HG03558 (cell line): ENCODE data around the gene CRYBB1.
"Not testable (repeated sequence)": the region's sequence is repeated elsewhere in the genome, so short reads cannot be mapped to it uniquely, and the experiment has no call there.

Source experiments
- ATAC-seq: cut with Tn5 transposase; IDR thresholded peaks from one replicate; pipeline ENCODE4 v1.9.1; 2021; ENCODE audit warnings: moderate number of reproducible peaks; ENCODE audit not compliant: unreplicated experiment; ENCODE audit errors: extremely low read depth

CRYBB1 gene

DNA sequence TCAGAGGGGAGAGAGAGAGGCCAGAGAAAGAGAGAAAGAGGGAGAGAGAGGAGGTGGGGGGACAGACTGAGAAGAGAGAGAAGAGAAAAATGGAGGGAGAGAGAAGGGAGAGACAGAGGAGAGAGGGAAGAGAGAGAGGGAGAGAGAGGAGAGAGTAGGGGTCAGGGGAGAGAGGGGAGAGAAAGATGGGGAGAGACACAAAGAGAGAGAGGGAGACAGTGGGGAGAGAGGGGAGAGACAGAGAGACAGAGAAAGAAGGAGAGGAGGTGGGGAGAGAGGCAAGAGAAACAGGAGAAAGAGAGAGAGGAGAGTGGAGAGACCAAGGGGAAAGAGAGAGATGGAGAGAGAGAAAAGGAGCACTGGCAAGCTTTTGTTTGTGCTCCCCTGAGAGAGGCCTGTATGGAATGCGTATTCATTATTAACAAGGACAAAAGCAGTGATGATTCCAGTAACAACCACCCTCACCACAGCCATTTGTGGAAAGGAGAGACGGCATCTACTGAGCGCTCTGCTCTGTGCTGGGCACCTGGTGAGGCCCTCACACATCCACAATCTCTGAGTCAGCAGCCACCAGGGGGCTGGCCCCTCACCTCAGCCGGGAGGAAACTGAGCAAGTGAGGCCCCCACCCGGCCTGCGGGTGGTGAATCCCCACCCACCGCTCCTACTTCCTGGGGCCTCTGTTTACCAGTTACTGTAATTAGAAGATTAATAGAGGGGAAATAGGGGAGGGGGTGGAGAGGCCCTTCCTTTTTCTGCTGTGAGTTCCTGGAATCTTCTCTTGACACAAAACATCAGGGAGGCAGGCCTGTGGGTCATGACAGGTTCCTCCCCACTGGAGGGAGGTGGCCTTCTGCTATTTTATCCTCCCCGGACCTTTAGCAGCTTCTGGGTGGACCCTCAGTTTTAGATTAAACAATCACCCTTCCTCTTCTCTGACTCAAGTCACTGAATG is 24.9 kb upstream of the CRYBB1 start:
- no peak for ATAC-seq

DNA sequence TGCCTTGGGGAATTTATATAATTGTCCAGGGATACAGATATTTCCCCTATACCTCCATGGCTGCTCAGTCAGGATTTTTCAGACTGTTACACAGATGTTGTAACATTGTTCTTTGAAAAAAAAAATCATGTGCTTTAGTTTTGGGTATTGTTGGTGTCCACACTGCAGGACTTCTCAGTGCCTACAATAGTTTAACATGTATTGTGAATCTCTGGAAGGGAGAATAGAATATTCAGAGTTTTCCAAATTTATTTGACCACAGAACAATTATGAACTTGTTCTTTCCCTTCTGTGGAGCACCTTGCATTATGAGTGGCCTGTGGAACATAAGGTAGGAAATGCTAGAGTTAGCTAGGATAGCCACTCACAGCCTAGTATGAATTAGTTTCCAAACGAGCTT is 18.5 kb upstream of the CRYBB1 start:
- ATAC-seq = no peak

DNA sequence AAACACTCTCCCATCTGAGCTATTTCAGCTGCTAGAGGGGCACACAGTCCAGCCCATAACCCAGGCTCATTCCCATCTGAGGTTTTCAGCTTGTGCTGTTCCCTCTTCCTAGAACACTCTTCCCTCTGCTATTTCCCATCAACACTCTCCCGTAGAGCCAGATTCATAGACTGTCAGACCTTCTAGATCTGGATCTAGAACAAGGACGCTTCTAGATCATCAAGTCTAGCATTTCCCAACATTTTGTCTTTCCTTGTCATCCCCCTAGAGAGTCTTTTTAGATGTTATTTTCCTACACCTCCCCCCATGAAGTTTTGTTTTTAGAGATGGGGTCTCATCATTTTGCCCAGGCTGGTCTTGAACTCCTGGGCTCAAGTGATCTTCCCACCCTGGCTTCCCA is 17.3 kb upstream of the CRYBB1 start:
- ATAC-seq = no peak

DNA sequence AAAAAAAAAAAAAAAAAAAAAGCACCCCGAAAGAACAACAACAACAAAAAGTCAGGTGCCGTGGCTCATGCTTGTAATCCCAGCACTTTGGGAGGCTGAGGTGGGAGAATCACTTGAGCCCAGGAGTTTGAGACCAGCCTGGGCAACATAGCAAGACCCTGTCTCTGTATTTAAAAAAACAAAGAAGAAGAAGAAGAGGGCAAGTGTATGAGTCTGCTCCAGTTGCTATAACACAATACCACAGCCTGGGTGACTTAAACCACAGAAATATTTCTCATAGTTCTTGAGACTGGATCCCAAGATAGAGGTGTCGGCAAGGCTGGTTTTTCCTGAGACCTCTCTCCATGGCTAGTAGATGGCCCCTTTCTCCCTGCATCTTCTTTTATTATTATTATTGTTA is 16.4 kb upstream of the CRYBB1 start:
- no peak for ATAC-seq

DNA sequence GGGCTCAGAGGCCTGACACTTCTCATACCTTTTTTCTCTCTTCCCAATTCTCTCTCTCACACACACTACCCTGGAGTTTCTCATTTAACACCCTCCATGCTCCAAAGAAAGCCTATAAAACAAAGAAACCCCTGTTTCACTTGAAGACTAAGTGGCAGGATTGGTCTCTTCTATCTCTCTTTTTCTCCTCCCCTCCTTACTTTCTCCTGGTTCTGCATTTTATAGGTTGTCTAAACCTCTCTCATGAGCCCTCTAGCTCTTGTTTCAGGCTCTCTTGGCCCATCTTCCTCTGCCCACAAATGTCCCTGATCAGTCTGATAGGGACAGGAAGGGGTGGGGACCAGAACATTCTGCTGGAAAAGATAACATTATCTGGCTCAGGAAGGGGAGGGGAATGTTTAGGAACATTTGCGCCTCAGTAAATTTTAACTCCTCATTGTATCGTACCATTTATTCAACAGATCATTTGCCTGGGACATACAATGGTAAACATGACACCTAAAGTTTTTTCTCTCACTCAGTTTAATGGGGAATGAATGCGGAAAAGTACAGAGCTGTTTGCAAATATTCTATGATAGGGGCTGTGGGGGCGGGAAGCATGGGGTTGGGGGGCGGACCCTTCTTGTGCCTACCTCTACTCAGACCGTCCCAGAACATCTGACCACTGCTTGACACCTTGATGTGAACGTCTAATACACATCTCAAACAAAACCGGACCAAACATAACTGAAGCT is 14.8 kb upstream of the CRYBB1 start:
- ATAC-seq = no peak

DNA sequence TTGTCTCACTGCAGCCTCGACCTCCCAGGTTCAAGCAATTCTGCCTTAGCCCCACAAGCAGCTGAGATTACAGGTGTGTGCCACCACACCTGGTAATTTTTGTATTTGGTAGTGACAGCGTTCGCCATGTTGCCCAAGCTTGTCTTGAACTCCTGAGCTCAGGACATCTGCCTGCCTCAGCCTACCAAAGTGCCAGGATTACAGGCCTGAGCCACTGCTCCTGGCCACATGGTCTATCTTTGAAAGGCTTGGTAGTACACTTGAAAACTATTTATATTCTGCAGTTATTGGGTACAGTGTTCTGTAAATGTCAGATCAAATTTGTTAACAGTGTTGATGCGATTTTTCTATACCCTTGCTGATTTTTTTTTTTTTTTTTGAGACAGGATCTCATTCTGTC is 13.5 kb upstream of the CRYBB1 start:
- ATAC-seq = no peak

DNA sequence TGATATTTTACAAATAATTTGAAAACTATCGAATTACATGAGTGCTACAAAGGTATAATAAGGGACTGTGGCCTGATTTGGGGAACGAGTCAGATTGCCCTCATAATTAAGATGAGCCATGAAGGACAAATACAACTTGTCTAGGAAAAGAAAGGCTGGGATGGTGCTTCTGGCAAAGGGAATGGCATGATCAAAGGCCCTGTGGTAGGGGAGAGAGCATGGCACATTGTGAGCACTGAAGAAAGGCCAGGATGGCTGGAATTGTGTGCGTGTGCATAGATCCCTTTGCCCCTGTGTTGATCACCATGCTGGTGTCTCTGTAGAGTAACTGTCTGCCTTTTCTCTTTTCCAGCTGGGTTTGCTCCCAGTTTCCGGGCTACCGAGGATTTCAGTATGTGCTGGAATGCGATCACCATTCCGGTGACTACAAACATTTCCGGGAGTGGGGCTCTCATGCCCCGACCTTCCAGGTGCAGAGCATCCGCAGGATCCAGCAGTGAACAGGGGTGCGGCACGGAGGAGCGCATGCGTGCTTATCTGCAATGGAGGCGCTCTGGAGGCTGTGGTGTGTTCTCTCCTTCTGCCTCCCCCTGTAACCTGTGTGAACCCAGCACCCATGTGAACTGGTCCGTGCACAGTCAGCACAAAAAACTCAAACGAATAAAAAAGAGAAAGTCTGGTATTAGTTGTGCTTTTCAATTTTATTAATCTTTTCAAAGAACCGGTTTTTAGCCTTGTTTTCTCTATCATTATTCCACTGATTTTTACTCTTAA is 12.3 kb upstream of the CRYBB1 start:
- no peak for ATAC-seq

DNA sequence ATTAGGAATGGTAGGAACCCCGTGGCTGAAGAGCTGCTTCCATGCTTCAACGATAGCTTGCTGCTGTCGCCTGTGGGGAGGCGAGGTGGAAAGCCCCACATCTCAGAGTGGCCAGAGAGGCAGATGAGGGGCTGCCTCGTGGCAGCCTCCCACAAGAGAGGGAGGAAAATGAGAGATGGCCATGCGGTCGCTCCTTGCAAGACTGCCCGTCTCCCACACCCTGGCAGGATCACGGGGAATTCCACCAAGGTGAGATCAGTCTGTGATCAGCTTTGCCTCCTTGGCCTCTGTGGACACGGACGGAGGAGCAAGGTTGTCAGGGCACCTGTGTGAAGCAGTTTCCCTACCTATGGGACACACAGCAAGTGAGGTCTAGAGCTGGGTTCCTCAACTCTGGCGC is 7.0 kb upstream of the CRYBB1 start:
- no peak for ATAC-seq

DNA sequence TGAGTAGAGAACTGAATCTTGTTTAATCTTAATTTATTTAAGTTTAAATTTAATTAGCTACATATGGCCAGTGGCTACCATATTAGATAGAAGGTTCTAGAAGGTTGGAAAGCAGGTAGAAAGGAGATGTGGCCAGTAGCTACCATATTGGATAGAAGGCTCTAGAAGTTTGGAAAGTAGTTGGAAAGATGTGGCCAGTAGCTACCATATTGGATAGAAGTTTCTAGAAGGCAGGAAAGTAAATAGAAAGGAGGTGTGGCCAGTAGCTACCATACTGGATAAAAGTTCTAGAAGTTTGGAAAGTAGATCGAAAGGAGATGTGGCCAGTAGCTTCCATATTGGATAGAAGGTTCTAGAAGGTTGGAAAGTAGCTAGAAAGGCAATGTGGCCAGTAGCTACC is 6.2 kb upstream of the CRYBB1 start:
- no peak for ATAC-seq

DNA sequence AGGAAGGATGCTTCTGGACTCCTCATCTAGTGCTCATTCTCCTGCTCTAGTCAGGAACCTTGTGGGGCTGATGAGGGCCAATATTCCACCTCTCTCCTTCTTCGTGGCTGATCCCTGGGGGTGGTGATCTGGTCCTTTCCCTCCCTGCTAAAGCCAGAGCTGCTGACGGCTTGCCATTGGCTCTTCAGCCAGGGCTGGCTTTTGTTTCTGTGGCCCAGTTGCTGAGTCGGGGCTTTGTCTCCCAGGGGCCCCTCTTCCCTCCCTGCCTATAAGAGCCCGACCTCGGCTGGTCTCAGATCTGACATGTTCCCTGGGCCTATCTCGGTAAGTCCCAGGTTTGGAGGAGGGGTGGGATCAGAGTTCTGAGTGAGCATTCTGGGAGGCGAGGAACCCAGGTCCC is 3.8 kb upstream of the CRYBB1 start, which contains the start of gene CRYBA4:
Gene CRYBA4 (plus strand): TSS at position 301 of the 400 bp plus-strand sequence. CDS start 634 bp downstream, outside the sequence.
- ATAC-seq = no peak

DNA sequence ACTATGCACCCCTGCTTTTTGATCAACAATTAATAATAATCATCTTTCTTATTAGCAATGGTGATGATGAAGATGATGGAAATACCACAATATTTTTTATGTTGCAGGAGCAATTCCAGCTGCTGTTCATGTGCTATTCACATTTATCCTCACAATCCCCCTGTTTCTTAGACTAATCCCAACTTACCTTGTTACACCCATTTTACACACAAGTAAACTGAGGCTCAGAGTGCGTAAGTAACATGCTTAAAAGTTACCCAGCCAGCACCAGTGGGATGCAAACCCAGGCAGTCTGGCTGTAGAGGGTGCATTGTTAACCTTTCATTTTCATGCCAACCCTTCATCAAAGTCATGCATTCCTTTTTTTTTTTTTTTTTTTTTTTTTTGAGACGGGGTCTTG is 2.4 kb upstream of the CRYBB1 start:
- no peak for ATAC-seq

DNA sequence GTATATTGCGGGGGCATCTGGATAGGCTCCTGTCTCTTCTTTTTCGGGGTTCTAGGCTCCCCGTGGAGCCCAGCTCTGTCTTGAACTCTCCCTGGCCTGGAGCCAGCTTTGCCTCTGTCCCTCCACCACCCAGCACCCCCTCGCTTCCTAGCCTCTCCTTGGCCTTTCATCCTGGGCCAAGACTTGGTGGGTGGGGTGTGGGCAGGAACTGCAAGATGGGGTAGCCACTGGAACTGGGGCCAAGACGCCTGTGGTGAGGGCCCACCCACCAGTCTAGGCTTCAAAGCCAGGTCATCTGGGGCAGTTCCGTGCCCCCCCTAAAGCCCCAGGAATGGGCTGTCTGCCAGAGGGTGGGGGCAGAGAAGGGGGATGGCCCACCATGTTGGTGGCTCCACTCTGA is 1.7 kb upstream of the CRYBB1 start:
- no peak for ATAC-seq

DNA sequence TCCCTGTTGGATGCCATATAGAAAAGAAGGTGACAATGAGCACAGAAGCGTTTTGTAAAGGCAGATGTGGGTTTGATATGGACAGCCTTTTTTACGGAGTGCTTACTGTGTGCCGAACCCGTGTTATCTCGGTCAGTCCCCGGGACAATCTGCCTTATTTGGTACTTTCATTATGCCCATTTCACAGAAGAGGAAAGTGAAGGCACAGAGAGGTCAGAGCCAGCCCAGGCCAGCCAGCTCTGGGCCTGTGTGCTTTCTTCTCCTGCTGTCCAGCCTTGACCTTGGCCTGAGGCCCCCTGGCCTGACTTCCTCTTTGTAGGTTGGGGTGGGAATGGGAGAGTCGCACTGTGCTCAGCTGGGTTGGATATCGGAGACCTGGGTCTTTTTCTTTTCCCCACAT is 628 bp upstream of the CRYBB1 start:
- ATAC-seq = no peak

DNA sequence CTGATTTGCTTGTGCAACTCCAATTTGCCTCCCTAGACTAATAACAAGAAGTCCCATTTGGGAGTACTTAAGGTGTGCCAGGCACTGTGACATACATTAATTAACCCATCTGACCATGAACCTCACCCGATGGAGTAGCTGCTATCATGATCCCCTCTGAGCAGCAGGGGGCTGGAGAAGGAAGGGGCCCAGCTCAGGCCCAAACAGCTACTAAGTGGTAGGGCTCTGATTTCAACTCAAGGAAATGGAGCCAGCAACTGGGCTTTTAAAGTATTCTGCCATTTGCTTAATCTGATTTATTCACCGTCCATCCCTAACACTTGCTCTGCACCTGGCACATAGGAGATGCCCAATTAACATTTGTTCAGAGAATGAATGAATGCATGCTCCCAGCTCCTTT is 1.2 kb downstream of the CRYBB1 start:
- ATAC-seq = no peak

DNA sequence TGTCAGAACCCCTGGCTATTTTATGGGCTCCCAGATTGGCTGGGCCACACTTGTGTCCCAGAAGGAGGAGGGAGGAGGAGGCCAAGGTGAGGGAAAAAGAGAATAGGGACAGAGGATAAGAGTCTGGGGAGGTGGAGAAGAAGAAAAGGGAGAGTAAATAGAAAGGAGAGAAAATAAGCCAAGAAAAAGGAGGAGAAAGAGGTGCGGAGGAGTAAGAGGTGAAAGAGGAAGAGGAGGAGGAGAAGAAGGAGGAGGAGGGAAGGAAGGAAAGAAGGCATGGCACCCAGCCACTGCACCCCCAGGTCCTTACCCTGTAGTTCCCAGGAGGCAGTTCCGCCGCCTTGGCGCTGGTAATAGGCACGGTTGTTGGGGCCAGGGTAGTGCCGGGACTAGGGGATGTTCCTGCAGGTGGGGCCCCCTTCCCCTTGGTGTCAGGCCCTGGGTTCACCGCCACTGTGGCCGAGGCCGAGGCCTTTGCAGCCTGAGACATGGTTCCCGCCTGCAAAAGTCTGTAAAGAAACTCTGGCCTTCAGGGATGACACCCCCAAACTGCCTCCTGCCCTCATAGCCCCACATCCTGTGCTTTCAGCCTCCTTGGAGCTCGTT is 1.9 kb downstream of the CRYBB1 start:
- ATAC-seq = no peak

DNA sequence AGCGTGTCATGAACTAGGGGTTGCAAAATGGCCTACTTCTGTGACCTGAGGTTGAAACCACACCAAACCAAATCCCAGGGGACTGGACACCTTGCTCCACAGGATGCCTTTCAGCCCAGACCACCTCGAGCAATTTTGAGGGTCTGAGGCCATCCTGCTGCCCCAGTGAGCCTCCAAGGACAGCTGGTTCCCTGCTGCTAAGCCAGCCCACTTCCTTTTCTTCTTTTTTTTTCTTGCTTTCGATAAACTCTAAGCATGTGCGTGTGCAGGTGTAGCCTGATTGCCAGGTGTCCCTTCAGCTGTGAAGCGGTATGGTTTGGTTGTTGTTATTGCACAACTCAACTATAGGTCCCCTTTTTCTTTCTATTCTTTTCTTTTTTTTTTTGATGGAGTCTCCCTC is 2.7 kb downstream of the CRYBB1 start:
- ATAC-seq = no peak

DNA sequence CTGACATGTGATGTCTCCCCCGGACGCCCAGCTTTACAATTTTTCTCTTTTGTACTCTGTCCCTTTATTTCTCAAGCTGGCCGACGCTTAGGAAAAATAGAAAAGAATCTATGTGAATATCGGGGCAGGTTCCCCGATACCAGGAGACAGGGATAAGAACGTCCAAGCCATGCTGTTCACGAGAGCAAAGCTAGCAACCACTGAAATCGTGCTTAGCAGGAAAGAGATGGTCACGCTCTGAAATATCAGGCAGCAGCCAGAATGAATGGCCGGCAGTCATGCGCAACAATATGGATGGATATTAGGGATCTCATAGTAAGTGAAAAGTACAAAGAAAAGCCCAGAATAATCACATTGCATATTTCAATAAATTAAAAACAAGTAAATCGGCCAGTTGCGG is 3.5 kb downstream of the CRYBB1 start:
- no peak for ATAC-seq

DNA sequence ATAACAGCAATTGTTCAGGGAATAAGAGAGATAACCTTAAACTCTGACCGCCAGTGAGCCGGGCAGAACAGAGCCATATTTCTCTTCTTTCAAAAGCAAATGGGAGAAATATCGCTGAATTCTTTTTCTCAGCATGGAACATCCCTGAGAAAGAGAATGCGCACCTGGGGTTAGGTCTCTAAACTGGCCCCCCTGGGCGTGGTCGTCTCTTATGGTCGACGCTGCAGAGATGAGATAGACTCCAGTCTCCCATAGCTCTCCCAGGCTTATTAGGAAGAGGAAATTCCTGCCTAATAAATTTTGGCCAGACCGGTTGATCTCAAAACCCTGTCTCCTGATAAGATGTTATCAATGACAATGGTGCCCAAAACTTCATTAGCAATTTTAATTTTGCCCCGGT is 4.1 kb downstream of the CRYBB1 start:
- not testable (repeated sequence) for ATAC-seq

DNA sequence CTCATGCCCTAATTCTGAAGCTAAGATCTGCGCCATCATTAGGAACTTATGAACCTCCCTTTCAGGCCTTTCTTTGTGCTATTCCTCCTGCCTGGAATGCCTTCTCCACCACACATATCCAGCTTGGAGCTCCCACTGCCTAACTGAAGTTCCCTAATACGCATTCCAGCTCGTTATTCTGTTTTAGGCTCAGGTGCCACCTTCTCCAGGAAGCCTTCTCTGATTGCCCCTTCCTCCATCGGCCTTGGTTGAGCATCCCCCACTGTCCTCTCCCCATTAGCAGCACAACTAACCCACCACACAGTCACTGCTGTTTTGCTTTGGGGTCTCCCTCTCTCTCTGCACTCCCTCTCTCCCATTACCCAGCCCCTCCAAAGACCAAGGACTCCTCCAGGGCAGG is 5.2 kb downstream of the CRYBB1 start:
- ATAC-seq = no peak

DNA sequence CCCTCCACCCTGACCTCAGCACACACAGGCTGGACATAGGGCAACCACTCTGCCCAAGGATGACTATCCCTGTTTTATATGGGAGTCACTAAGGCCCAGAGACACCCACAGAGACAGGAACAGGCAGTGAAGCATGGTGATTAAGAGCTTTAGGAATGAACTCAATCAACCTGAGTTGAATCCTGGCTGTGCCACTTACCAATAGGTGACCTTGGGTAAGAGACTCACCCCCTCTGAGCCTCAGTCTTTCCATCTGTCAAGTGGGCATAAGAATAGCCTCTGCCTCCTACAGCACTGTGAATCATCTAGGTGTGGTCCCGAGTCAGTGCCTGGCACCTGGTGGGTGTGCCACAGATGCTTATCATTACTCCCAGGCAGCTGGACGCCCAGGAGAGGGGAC is 6.8 kb downstream of the CRYBB1 start:
- ATAC-seq = no peak
